HG03139 (cell line): Measurements from ENCODE around the gene TMEM89.

Source experiments
- ATAC-seq: cut with Tn5 transposase; IDR thresholded peaks from one replicate; pipeline ENCODE4 v1.9.1; 2021; ENCODE audit not compliant: unreplicated experiment

Gene TMEM89

GRCh38 chr3:48621461-48621869 lies at the start of gene TMEM89:
TMEM89 (minus strand) TSS chr3:48621769; CDS start chr3:48621756, 13 bp downstream.
- no peak for ATAC-seq

- no peak for ATAC-seq
Observed at GRCh38 chr3:48664929-48665328, 43.4 kb upstream of the TMEM89 start.

GRCh38 chr3:48664313-48664644 lies 42.7 kb upstream of the TMEM89 start:
- no peak for ATAC-seq

- peak; percentile 78 for ATAC-seq
Observed at GRCh38 chr3:48663489-48664312, 42.1 kb upstream of the TMEM89 start.

GRCh38 chr3:48662753-48663488 lies 41.4 kb upstream of the TMEM89 start, which contains the start of gene CELSR3:
CELSR3 (minus strand) TSS chr3:48662886; CDS start chr3:48662634, 252 bp downstream.
- ATAC-seq = no peak

GRCh38 chr3:48662145-48662752 lies 40.7 kb upstream of the TMEM89 start:
- ATAC-seq = no peak

GRCh38 chr3:48661501-48662144 lies 40.1 kb upstream of the TMEM89 start:
- ATAC-seq = no peak

- ATAC-seq = no peak
Observed at GRCh38 chr3:48660800-48661400, 39.3 kb upstream of the TMEM89 start.

- no peak for ATAC-seq
Observed at GRCh38 chr3:48656841-48657281, 35.3 kb upstream of the TMEM89 start.

GRCh38 chr3:48656061-48656840 lies 34.7 kb upstream of the TMEM89 start:
- ATAC-seq = no peak

GRCh38 chr3:48655606-48656005 lies 34.0 kb upstream of the TMEM89 start:
- no peak for ATAC-seq

GRCh38 chr3:48655063-48655462 lies 33.5 kb upstream of the TMEM89 start:
- no peak for ATAC-seq

GRCh38 chr3:48652923-48653715 lies 31.6 kb upstream of the TMEM89 start:
- no peak for ATAC-seq

GRCh38 chr3:48651771-48652170 lies 30.2 kb upstream of the TMEM89 start:
- no peak for ATAC-seq

- no peak for ATAC-seq
Observed at GRCh38 chr3:48650723-48651122, 29.2 kb upstream of the TMEM89 start.

- no peak for ATAC-seq
Observed at GRCh38 chr3:48648188-48648850, 26.8 kb upstream of the TMEM89 start.

GRCh38 chr3:48647714-48648113 lies 26.1 kb upstream of the TMEM89 start:
- ATAC-seq = no peak

- no peak for ATAC-seq
Observed at GRCh38 chr3:48644898-48645760, 23.6 kb upstream of the TMEM89 start.
